Stimulated activated CD8-positive, alpha-beta memory T cell treated with anti-CD3 and anti-CD28 coated beads, Interleukin-7, amount 100 ng/mL, for 4 hours (primary cell): ENCODE measurements around the gene MBNL1.

Experiments used
- DNase-seq, 2 donors: peaks; one replicate each; pipeline ENCODE4 v3.0.0-alpha.2; 2020; ENCODE audit warnings: low read depth in 2 of 2

Gene MBNL1

GRCh38 chr3:152276681-152277080, 8.0 kb downstream of the MBNL1 start:
- DNase-seq: no peak

GRCh38 chr3:152277198-152277597, 8.5 kb downstream of the MBNL1 start:
- DNase-seq: no peak

- no peak for DNase-seq
These were observed 10.2 kb downstream of the MBNL1 start for GRCh38 chr3:152278756-152279427.

- DNase-seq: no peak
These were observed 10.8 kb downstream of the MBNL1 start for GRCh38 chr3:152279479-152279878.

- DNase-seq: no peak
These were observed 11.8 kb downstream of the MBNL1 start for GRCh38 chr3:152280539-152280938.

GRCh38 chr3:152281133-152281713, 12.5 kb downstream of the MBNL1 start:
- no peak for DNase-seq

- DNase-seq: no peak
These were observed 14.1 kb downstream of the MBNL1 start for GRCh38 chr3:152282813-152283212.

- DNase-seq: no peak
These were observed 15.0 kb downstream of the MBNL1 start for GRCh38 chr3:152283492-152284381.

- DNase-seq: no peak
These were observed 16.2 kb downstream of the MBNL1 start for GRCh38 chr3:152284906-152285305.

GRCh38 chr3:152285509-152285908, 16.8 kb downstream of the MBNL1 start:
- no peak for DNase-seq

GRCh38 chr3:152287898-152288576, 19.3 kb downstream of the MBNL1 start:
- DNase-seq: no peak

GRCh38 chr3:152288681-152289080, 20.0 kb downstream of the MBNL1 start:
- no peak for DNase-seq

- no peak for DNase-seq
These were observed 21.0 kb downstream of the MBNL1 start for GRCh38 chr3:152289708-152290107.

GRCh38 chr3:152290374-152290773, 21.6 kb downstream of the MBNL1 start:
- no peak for DNase-seq

GRCh38 chr3:152291238-152291637, 22.5 kb downstream of the MBNL1 start:
- DNase-seq: no peak

GRCh38 chr3:152291649-152292066, 22.9 kb downstream of the MBNL1 start:
- no peak for DNase-seq

- DNase-seq: no peak
These were observed 23.6 kb downstream of the MBNL1 start for GRCh38 chr3:152292366-152292765.

GRCh38 chr3:152293347-152294006, 24.7 kb downstream of the MBNL1 start:
- DNase-seq: no peak

GRCh38 chr3:152295344-152295743, 26.6 kb downstream of the MBNL1 start:
- DNase-seq: no peak

- DNase-seq: no peak
These were observed 27.1 kb downstream of the MBNL1 start for GRCh38 chr3:152295806-152296205.

- no peak for DNase-seq
These were observed 27.7 kb downstream of the MBNL1 start for GRCh38 chr3:152296382-152296781.

GRCh38 chr3:152296971-152297370, 28.2 kb downstream of the MBNL1 start:
- no peak for DNase-seq
